ENCODE measurements around the gene PTPRC.

The PTPRC gene

DNA sequence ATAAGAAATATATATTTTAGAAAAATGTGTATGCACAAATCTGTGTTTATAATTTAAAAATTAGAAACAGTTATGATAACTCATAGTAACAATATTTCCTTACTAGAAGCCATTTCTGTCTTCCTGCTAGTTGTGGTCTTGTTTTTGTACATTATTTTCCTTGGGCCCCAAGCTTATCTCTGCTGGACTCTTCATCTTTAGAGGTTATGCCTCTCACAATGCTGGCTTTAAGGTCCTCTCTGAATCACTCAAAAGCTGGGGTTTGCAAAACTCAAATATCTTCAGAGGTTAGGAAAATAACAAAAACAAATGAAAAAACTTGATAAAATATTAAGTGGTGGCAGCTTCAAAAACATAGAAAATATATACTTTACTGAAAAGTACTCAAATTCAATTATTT lies 133.8 kb downstream of the PTPRC start:
- no peak for DNase-seq

- no peak for DNase-seq
Measured at GRCh38 chr1:198773030-198773429, 134.2 kb downstream of the PTPRC start.

DNA sequence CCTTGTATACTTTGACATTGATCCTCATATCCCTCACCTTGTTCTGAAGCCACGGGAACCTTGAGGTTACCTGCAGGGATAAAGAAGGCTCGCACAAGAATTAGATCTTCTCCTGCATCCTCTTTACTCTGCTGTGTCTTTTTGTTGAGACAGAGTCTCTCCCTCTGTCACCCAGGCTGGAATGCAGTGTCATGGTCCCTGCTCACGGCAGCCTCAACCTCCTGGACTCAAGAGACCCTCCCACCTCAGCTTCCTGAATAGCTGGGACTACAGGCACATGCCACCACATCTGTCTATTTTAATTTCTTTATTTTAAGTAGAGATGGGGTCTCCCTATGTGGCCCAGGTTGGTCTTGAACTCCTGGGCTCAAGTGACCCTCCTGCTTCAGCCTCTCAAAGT lies 134.7 kb downstream of the PTPRC start:
- no peak for DNase-seq

GRCh38 chr1:198774421-198774820 lies 135.6 kb downstream of the PTPRC start:
- DNase-seq, result no peak

GRCh38 chr1:198775606-198776005 lies 136.8 kb downstream of the PTPRC start:
- no peak for DNase-seq

- no peak for DNase-seq
Measured at GRCh38 chr1:198776602-198777029, 137.8 kb downstream of the PTPRC start.

DNA sequence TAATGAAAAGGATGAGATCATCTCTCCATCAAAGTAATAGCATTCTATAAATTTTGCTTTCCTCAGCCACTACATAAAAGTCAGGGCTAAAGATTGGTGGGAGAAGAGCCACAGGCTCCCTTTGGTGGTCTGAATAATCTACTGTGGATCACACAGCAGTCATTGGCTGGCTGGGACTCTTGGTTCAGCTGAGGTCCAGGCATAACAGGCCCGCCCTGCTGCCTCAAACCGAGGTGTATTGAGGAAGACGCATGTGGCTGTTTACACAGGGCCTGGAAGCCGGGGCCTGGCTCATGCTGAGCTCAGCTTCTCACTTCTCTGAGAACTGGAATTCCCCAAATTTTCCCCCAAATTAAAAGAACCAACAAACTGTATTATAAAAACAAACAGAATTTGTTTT lies 139.2 kb downstream of the PTPRC start:
- DNase-seq, result no peak

DNA sequence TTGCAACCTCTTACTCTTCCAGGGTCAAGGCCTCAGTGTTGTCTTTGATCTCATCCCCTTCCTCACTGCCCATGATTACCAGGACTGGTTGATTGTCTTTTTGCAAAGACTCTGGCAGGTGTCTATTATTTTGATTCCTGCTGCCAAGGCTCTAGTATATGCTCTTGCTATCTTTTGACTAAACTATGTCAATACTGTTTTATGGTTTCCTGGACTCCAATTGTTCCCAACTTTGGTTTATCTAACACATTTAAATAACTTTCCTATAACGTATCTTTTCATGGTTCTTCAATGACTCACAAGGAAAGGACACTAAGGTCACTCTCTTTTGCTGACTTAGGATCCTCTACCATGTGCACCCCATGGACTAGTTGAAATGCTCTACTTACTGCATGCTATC lies 141.5 kb downstream of the PTPRC start:
- DNase-seq, result no peak

DNA sequence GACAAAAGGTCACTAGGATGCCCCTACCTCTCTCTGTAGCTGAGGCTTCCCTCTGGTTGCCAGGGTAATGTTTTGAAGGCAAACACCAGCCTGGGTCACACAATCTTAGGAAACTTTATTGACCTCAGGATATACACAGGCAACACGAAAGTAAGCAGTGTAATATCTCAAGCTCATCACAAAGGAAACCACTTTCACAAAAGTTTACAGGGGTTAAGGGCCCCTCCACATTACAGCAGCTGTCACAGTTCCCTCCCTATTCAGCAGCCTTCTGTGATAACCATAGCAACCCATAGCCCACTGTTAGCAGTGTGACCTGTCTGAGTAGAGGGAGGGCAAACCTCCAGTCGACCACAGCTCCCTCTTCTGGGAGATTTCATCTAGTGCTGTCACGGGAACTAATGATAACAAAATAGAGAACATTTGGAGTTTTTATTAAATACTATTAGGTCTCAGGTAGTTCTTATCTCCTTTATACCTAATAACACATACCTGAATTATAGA lies 149.8 kb downstream of the PTPRC start:
- no peak for DNase-seq

GRCh38 chr1:198793714-198794113 lies 154.9 kb downstream of the PTPRC start:
- no peak for DNase-seq

GRCh38 chr1:198794498-198794897 lies 155.7 kb downstream of the PTPRC start:
- DNase-seq, result no peak

DNA sequence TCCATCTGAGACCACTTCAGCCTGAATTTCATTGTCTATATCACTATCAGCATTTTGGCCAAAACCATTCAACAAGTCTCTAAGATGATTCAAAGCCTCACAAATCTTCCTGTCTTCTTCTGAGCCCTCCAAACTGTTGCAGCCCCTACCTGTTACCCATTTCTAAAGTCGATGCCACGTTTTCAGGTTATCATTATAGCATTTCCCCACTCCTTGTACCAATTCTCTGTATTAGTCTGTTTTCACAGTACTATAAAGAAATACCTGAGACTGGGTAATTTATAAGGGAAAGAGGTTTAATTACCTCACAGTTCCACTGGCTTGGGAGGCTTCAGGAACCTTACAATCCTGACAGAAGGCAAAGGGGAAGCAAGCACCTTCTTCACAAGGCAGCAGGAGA lies 158.8 kb downstream of the PTPRC start:
- DNase-seq, result no peak

GRCh38 chr1:198798923-198799386 lies 160.1 kb downstream of the PTPRC start:
- DNase-seq, result no peak

DNA sequence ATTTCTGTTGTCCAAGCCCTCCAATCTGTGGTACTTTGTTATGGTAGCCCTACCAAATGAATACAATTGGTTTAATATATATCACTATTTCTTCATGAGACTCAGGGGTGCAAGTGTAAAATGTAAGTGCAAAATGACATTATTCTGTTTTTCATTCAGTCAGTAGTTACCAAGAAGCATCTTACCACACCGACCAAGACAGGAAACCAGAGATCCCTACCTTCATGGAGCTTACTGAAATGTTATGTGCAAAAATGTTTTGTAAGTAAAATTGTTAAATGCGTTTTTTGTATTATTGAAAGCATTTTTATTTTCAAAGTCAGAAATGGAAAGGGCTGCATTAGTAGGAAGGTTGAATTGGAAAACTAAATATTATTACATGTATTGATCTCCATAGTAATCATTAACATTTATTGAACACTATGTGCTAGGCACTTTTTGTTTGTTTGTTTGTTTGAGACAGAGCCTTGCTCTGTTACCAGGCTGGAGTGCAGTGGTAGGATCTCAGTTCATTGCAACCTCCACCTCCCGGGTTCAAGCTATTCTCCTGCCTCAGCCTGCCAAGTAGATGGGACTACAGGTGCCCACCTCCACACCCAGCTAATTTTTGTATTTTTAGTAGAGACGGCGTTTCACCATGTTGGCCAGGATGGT lies 166.8 kb downstream of the PTPRC start:
- DNase-seq, result no peak

- no peak for DNase-seq
Measured at GRCh38 chr1:198806861-198807260, 168.0 kb downstream of the PTPRC start.
